Neural crest cell (in vitro differentiated cells): Measurements from ENCODE around the gene SEMA3F. TPM values are rescaled to one million over a fixed set of nuclear protein-coding genes. Genes with fewer than 3 reads are reported as not detected.

ENCODE experiments used
- DNase-seq: peaks from one replicate; pipeline ENCODE4 v3.0.0; 2021; ENCODE audit warnings: low read depth, mixed read lengths, low spot score
- H3K27ac Mint-ChIP-seq: one replicate; pipeline ENCODE4 v1.8.0; 2021; ENCODE audit warnings: mild to moderate bottlenecking, mixed read lengths; ENCODE audit not compliant: unreplicated experiment
- H3K27me3 Mint-ChIP-seq: 2 replicates; pipeline ENCODE4 v1.8.0; 2021; ENCODE audit warnings: low read depth, mild to moderate bottlenecking, mixed read lengths
- H3K36me3 Mint-ChIP-seq: 2 replicates; pipeline ENCODE4 v1.8.0; 2021; ENCODE audit warnings: low read depth, mild to moderate bottlenecking, mixed read lengths
- H3K4me1 Mint-ChIP-seq: 2 replicates; pipeline ENCODE4 v1.8.0; 2021; ENCODE audit warnings: mixed read lengths
- H3K4me3 Mint-ChIP-seq: one replicate; pipeline ENCODE4 v1.8.0; 2021; ENCODE audit warnings: mild to moderate bottlenecking, mixed read lengths
- H3K9me3 Mint-ChIP-seq: 2 replicates; pipeline ENCODE4 v1.8.0; 2021; ENCODE audit warnings: mixed read lengths
- CTCF ChIP-seq: fragments of 200-600 bp; sonication (generic); conservative IDR thresholded peaks from 2 replicates; pipeline ENCODE4 v1.5.0; 2021; ENCODE audit warnings: antibody characterized with exemption, mild to moderate bottlenecking
- total RNA-seq: library from RNA; stranded (reverse); gene quantifications from 2 replicates; pipeline ENCODE4 v1.2.1, GENCODE V29; 2021

The SEMA3F gene
- total RNA-seq, 1 donor from 2014 or later, result 4.2 TPM

- no peak for TF ChIP-seq CTCF
- peaks cover 2% of the 10 kb centered on the region for H3K27me3 Mint-ChIP-seq
- no peak overlapping the region for H3K27ac Mint-ChIP-seq
- peaks cover 4% of the 10 kb centered on the region for H3K36me3 Mint-ChIP-seq
- H3K4me3 Mint-ChIP-seq, result peak overlapping the region; percentile 72
- H3K9me3 Mint-ChIP-seq, result no peaks in the 10 kb centered on the region
- peaks cover 9% of the 10 kb centered on the region for H3K4me1 Mint-ChIP-seq
- no peak for DNase-seq
Observed at GRCh38 chr3:50122661-50123391, 32.3 kb upstream of the SEMA3F start.

GRCh38 chr3:50123394-50124051, 31.6 kb upstream of the SEMA3F start:
- H3K4me3 Mint-ChIP-seq, result peak overlapping the region; percentile 44
- H3K27me3 Mint-ChIP-seq, result peaks cover 2% of the 10 kb centered on the region
- TF ChIP-seq CTCF, result no peak
- H3K27ac Mint-ChIP-seq, result no peak overlapping the region
- DNase-seq, result no peak
- H3K4me1 Mint-ChIP-seq, result peaks cover 9% of the 10 kb centered on the region
- no peaks in the 10 kb centered on the region for H3K9me3 Mint-ChIP-seq
- H3K36me3 Mint-ChIP-seq, result no peaks in the 10 kb centered on the region

- Mint-ChIP-seq H3K36me3 (no peaks in the 10 kb centered on the region), H3K27me3 (peaks cover 2% of the 10 kb centered on the region), H3K4me1 (peaks cover 9% of the 10 kb centered on the region), H3K27ac (no peak overlapping the region), H3K9me3 (no peaks in the 10 kb centered on the region), H3K4me3 (no peak overlapping the region)
- no peak for DNase-seq
- TF ChIP-seq CTCF, result no peak
Observed at GRCh38 chr3:50124052-50124799, 30.9 kb upstream of the SEMA3F start.

- DNase-seq, result no peak
- no peak for TF ChIP-seq CTCF
- H3K4me3 Mint-ChIP-seq, result no peak overlapping the region
- H3K27ac Mint-ChIP-seq, result no peak overlapping the region
- no peaks in the 10 kb centered on the region for H3K36me3 Mint-ChIP-seq
- peaks cover 2% of the 10 kb centered on the region for H3K27me3 Mint-ChIP-seq
- H3K9me3 Mint-ChIP-seq, result no peaks in the 10 kb centered on the region
- H3K4me1 Mint-ChIP-seq, result peaks cover 9% of the 10 kb centered on the region
Observed at GRCh38 chr3:50124800-50125178, 30.3 kb upstream of the SEMA3F start.

GRCh38 chr3:50125541-50126286, 29.4 kb upstream of the SEMA3F start:
- Mint-ChIP-seq H3K27me3 (peaks cover 2% of the 10 kb centered on the region), H3K4me3 (peak overlapping the region; percentile 74), H3K27ac (no peak overlapping the region), H3K36me3 (no peaks in the 10 kb centered on the region), H3K9me3 (no peaks in the 10 kb centered on the region), H3K4me1 (peaks cover 9% of the 10 kb centered on the region)
- no peak for TF ChIP-seq CTCF
- no peak for DNase-seq
